Nephron (organoid): Measurements from ENCODE around the gene BICC1.

Experiments used
- H3K27ac Mint-ChIP-seq, 3 experiments: 2 replicates each; pipeline ENCODE4 v1.8.0; 2020; ENCODE audit warnings: mixed read lengths in 3 of 3, mild to moderate bottlenecking in 2 of 3, moderate library complexity in 1 of 3
- H3K27me3 Mint-ChIP-seq: 2 replicates; pipeline ENCODE4 v1.8.0; 2021; ENCODE audit warnings: low read depth, mild to moderate bottlenecking, moderate library complexity, mixed read lengths
- H3K36me3 Mint-ChIP-seq: 2 replicates; pipeline ENCODE4 v1.8.0; 2020; ENCODE audit warnings: low read depth, mixed read lengths
- H3K4me1 Mint-ChIP-seq: 2 replicates; pipeline ENCODE4 v1.8.0; 2020; ENCODE audit warnings: mixed read lengths
- H3K4me3 Mint-ChIP-seq, 3 experiments: 2 replicates each; pipeline ENCODE4 v1.8.0; 2020; ENCODE audit warnings: mild to moderate bottlenecking in 3 of 3, mixed read lengths in 3 of 3, moderate library complexity in 2 of 3
- H3K9me3 Mint-ChIP-seq: 2 replicates; pipeline ENCODE4 v1.8.0; 2020; ENCODE audit warnings: mixed read lengths
- TF ChIP-seq, protein P1 (sequence below), 3 experiments: fragments of 200-600 bp; sonication (generic); IDR thresholded peaks; one replicate each; pipeline ENCODE4 v1.5.0; 2021; ENCODE audit warnings: antibody characterized with exemption in 3 of 3; ENCODE audit not compliant: unreplicated experiment in 3 of 3

Gene BICC1

DNA sequence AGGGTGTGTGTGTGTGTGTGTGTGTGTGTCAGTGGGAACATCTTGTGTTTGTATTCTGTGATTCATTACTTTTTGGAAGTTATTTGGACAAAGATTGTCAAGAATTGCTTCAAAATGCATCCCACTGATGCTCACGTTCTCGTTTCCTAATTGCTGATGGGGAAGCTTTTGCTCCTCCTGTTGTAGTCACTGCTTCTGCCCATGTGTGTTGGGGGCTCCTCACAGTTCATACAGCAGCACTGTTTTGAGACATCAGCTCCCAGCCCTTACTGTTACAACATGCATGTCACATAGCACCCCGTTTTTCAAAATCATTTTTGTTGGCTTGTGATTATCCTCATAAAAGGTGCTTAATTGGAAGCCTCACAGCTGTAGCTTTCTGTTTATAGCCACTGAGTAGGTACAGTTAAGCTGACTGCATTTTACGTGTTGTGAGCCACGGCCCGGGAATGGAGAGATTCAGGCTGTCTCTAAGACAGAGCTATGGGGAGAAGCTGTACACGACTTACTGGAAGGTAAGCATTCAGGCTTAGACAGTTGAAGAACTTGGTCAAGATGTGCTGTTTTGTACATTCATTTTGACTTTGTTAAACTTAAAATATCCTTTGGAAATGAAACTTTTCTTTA lies 87.4 kb downstream of the BICC1 start:
- TF ChIP-seq, protein P1, sequence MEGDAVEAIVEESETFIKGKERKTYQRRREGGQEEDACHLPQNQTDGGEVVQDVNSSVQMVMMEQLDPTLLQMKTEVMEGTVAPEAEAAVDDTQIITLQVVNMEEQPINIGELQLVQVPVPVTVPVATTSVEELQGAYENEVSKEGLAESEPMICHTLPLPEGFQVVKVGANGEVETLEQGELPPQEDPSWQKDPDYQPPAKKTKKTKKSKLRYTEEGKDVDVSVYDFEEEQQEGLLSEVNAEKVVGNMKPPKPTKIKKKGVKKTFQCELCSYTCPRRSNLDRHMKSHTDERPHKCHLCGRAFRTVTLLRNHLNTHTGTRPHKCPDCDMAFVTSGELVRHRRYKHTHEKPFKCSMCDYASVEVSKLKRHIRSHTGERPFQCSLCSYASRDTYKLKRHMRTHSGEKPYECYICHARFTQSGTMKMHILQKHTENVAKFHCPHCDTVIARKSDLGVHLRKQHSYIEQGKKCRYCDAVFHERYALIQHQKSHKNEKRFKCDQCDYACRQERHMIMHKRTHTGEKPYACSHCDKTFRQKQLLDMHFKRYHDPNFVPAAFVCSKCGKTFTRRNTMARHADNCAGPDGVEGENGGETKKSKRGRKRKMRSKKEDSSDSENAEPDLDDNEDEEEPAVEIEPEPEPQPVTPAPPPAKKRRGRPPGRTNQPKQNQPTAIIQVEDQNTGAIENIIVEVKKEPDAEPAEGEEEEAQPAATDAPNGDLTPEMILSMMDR (IDR thresholded peaks at IDR 0.05; ENCODE audit: unreplicated experiment in 3 of 3), result no peak
- Mint-ChIP-seq H3K27ac (no peak overlapping the region), H3K4me3 (no peak overlapping the region), H3K36me3 (peaks cover 39% of the 10 kb centered on the region), H3K9me3 (peaks cover 43% of the 10 kb centered on the region), H3K4me1 (no peaks in the 10 kb centered on the region), H3K27me3 (no peaks in the 10 kb centered on the region)

DNA sequence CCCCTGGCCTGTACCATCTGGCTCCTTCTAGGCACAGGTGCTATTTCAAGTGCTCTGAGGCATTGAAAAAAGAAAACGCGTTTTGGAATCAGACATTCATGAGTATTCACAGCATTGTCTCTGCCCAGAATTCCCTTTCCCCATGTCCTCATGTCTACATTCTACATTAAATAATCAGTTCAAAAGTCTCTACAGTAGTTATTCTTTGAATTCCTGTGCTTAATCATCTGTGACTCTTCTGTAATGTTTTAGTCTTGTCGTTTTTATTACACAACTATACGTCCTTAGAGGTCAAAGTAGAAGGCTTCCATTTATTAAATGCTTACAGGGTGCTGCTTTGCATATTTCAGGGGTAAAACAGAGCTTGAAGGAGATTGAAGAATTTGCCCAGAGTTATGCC lies 95.7 kb downstream of the BICC1 start:
- Mint-ChIP-seq H3K4me1 (peaks cover 32% of the 10 kb centered on the region), H3K27ac (peak overlapping the region; percentile 68 to 92 (median 89)), H3K27me3 (no peaks in the 10 kb centered on the region), H3K4me3 (no peak overlapping the region), H3K36me3 (peaks cover 16% of the 10 kb centered on the region), H3K9me3 (peaks cover 11% of the 10 kb centered on the region)
- TF ChIP-seq, protein P1 (IDR thresholded peaks at IDR 0.05; ENCODE audit: unreplicated experiment in 3 of 3), result no peak

DNA sequence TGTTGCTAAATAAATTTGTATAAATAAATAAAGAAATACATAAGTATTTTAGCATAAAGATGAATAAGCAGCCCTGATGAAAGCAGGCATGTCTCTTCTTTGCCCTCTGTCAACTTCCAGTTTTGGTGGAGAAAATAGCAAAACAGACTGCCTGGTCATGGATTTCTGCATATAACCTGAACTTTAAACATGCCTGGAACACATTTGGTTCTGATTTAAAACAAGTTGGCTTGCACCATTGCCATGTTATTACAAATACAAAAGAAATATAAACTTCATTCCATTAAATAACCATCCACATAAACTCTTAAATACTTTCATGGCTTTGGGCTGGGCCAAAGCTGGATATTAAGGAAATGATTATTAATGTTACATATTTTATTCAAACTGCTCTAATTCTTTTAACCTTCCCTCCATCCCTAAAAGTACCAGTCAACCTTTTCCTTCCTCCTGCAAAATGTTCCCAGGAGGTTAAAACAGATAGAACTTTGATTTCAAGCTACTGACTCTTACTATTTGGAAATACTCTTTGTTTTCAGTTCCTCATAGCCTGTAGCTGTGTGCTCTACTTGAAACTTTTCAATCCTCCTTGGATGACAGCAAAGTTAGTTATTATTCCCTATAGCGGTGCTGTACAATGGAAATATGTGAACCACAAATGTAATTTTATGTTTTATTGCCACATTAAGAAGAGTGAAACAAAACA lies 96.3 kb downstream of the BICC1 start:
- Mint-ChIP-seq H3K4me3 (no peak overlapping the region), H3K9me3 (peaks cover 11% of the 10 kb centered on the region), H3K4me1 (peaks cover 36% of the 10 kb centered on the region), H3K27ac (peak overlapping the region; percentile 68 to 80 (median 76)), H3K36me3 (peaks cover 16% of the 10 kb centered on the region), H3K27me3 (no peaks in the 10 kb centered on the region)
- TF ChIP-seq, protein P1 (IDR thresholded peaks at IDR 0.05; ENCODE audit: unreplicated experiment in 3 of 3), result no peak

DNA sequence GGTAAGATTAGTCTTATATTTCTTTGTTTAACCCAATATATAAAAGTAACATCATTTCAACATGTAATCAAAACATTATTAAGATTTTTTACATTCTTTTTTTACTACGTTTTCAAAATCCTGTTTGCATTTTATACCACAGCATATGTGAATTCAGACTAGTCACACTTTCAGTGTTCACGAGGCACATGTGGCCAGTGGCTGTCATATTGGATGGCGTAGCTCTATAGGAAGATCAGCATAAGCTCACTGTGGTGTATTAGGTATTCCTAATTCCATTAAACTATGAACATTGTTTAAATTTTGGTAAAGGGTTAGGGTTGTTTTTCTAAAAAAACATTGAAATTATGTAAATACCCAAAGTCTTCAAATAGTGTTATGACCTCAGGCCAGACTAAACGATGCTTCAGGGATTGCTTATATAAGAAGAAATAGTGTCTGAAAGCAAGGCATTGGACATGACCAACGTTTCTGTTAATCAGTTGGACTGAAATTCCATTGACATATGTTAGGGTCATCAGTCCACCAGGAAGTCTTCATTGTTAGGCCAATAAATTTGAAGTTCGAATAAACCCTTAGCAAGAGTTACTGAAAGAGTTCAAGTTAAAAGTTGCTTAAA lies 97.0 kb downstream of the BICC1 start:
- Mint-ChIP-seq H3K4me3 (no peak overlapping the region), H3K9me3 (peaks cover 11% of the 10 kb centered on the region), H3K4me1 (peaks cover 36% of the 10 kb centered on the region), H3K27me3 (no peaks in the 10 kb centered on the region), H3K36me3 (peaks cover 16% of the 10 kb centered on the region), H3K27ac (peak overlapping the region; percentile 59 to 80 (median 76))
- TF ChIP-seq, protein P1 (IDR thresholded peaks at IDR 0.05; ENCODE audit: unreplicated experiment in 3 of 3), result no peak

DNA sequence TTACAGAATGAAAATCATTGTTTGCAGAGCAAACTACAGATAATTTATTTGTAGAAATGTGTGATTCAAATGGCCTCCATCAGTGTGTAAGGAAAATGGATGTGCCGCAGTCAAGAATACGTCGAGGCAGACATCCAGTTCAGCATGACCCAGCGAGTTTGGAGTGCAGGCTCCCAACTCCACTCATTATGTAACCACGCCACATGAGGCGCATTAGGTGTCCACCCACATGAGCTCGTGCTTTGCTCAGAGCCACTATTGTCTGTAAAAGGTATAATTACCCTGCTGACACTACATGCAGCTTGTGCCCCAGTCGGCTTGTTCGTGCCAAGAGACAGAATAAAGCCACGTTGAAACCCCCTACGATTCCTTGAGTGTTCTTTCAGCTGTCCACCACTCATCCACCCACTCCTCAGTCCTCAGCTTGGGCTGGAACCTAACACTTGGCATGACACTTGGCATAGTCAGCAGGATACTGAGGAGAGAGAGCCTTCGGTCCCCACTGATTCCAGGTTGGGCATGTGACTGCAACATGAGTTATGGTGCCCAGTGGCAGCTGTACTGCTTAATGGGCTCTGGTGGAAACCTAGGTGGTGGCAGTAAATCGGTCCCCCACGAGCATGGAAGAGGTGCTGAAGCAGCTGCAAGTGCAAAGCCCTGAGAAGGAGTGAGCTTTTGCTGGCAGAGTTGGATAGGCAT lies 102.7 kb downstream of the BICC1 start:
- H3K27ac Mint-ChIP-seq, result no peak overlapping the region
- H3K36me3 Mint-ChIP-seq, result peaks cover 4% of the 10 kb centered on the region
- no peaks in the 10 kb centered on the region for H3K9me3 Mint-ChIP-seq
- TF ChIP-seq, protein P1 (IDR thresholded peaks at IDR 0.05; ENCODE audit: unreplicated experiment in 3 of 3), result no peak
- no peak overlapping the region for H3K4me3 Mint-ChIP-seq
- no peaks in the 10 kb centered on the region for H3K27me3 Mint-ChIP-seq
- H3K4me1 Mint-ChIP-seq, result peaks cover 19% of the 10 kb centered on the region
